HEK293 (cell line): ENCODE results near the gene FAM234A.

ENCODE experiments used
- CTCF ChIA-PET: fragments of 350-600 bp; formaldehyde crosslinking; extraction: SDS; loops from one replicate; lab custom pipeline; 2021; ENCODE audit warnings: antibody characterized with exemption; lab: Yijun Ruan, JAX
- POLR2A ChIA-PET: fragments of 300-600 bp; formaldehyde crosslinking; extraction: SDS; loops from one replicate; lab custom pipeline; 2020; ENCODE audit warnings: antibody characterized with exemption, inconsistent platforms; lab: Yijun Ruan, JAX
- H3K27ac ChIP-seq: fragments of 200-500 bp; sonication (Bioruptor generic); 2 replicates; pipeline ENCODE4 v1.5.1; 2014; ENCODE audit warnings: low read depth, low read length, control low read depth, inconsistent platforms; ENCODE audit errors: extremely low read depth
- H3K36me3 ChIP-seq, 2 experiments: fragments of 200-500 bp in 1 of 2; sonication (Bioruptor generic) in 1 of 2; 1 replicate in 1 of 2; 2 replicates in 1 of 2; pipeline ENCODE4 v1.5.1; 2014 to 2017; ENCODE audit warnings: inconsistent platforms in 2 of 2, low read length in 2 of 2; ENCODE audit not compliant: control insufficient read depth in 2 of 2, insufficient read depth in 1 of 2
- H3K4me1 ChIP-seq: fragments of 200-500 bp; sonication (Bioruptor generic); 2 replicates; pipeline ENCODE4 v1.5.1; 2014; ENCODE audit warnings: mild to moderate bottlenecking, low read length, inconsistent platforms; ENCODE audit not compliant: control insufficient read depth, insufficient read depth
- H3K4me3 ChIP-seq: 2 replicates; pipeline ENCODE4 v1.5.1; 2011; ENCODE audit warnings: low read depth, mild to moderate bottlenecking, control low read depth, low read length, moderate library complexity
- H3K9me3 ChIP-seq: fragments of 200-500 bp; sonication (Bioruptor generic); 2 replicates; pipeline ENCODE4 v1.5.1; 2014; ENCODE audit warnings: low read depth, low read length, inconsistent platforms; ENCODE audit not compliant: control insufficient read depth, insufficient read depth
- GFI1B ChIP-seq: fragments of 450-650 bp; formaldehyde crosslinking; IDR thresholded peaks from 2 replicates; pipeline ENCODE4 v1.5.1; 2016; ENCODE audit warnings: missing biosample characterization, missing genetic modification characterization
- PRDM10 ChIP-seq: fragments of 450-650 bp; formaldehyde crosslinking; IDR thresholded peaks from 2 replicates; pipeline ENCODE4 v1.5.1; 2016; ENCODE audit warnings: missing biosample characterization, missing genetic modification characterization
- SCRT2 ChIP-seq: fragments of 450-650 bp; formaldehyde crosslinking; IDR thresholded peaks from 2 replicates; pipeline ENCODE4 v1.5.1; 2016; ENCODE audit warnings: missing biosample characterization, missing genetic modification characterization
- SP7 ChIP-seq: fragments of 450-650 bp; formaldehyde crosslinking; IDR thresholded peaks from 2 replicates; pipeline ENCODE4 v1.5.1; 2016; ENCODE audit warnings: missing biosample characterization, missing genetic modification characterization
- ZBTB17 ChIP-seq: fragments of 450-650 bp; formaldehyde crosslinking; IDR thresholded peaks from 2 replicates; pipeline ENCODE4 v1.5.1; 2016; ENCODE audit warnings: missing biosample characterization, missing genetic modification characterization
- ZBTB8A ChIP-seq: fragments of 450-650 bp; formaldehyde crosslinking; IDR thresholded peaks from 2 replicates; pipeline ENCODE4 v1.5.1; 2016; ENCODE audit warnings: missing biosample characterization, missing genetic modification characterization
- ZIC2 ChIP-seq: fragments of 450-650 bp; formaldehyde crosslinking; IDR thresholded peaks from 2 replicates; pipeline ENCODE4 v1.5.1; 2016; ENCODE audit warnings: missing biosample characterization, missing genetic modification characterization
- ZNF10 ChIP-seq: fragments of 450-650 bp; formaldehyde crosslinking; IDR thresholded peaks from 2 replicates; pipeline ENCODE4 v1.5.1; 2017; ENCODE audit warnings: missing biosample characterization, missing genetic modification characterization
- ZNF157 ChIP-seq: fragments of 450-650 bp; formaldehyde crosslinking; IDR thresholded peaks from 2 replicates; pipeline ENCODE4 v1.5.1; 2016; ENCODE audit warnings: missing biosample characterization, missing genetic modification characterization
- ZNF169 ChIP-seq: fragments of 450-650 bp; formaldehyde crosslinking; IDR thresholded peaks from 2 replicates; pipeline ENCODE4 v1.5.1; 2016; ENCODE audit warnings: missing biosample characterization, missing genetic modification characterization
- ZNF211 ChIP-seq: fragments of 450-650 bp; formaldehyde crosslinking; IDR thresholded peaks from 2 replicates; pipeline ENCODE4 v1.5.1; 2016; ENCODE audit warnings: low read depth, missing biosample characterization, missing genetic modification characterization
- ZNF324 ChIP-seq: fragments of 450-650 bp; formaldehyde crosslinking; IDR thresholded peaks from 2 replicates; pipeline ENCODE4 v1.5.1; 2016; ENCODE audit warnings: missing biosample characterization, missing genetic modification characterization
- ZNF449 ChIP-seq: fragments of 450-650 bp; formaldehyde crosslinking; IDR thresholded peaks from 2 replicates; pipeline ENCODE4 v1.5.1; 2017; ENCODE audit warnings: missing biosample characterization, mild to moderate bottlenecking, missing genetic modification characterization, moderate library complexity
- ZNF514 ChIP-seq: fragments of 450-650 bp; formaldehyde crosslinking; IDR thresholded peaks from 2 replicates; pipeline ENCODE4 v1.5.1; 2016; ENCODE audit warnings: missing biosample characterization, missing genetic modification characterization
- ZNF544 ChIP-seq: fragments of 450-650 bp; formaldehyde crosslinking; IDR thresholded peaks from 2 replicates; pipeline ENCODE4 v1.5.0; 2017; ENCODE audit warnings: missing biosample characterization, missing genetic modification characterization
- ZNF549 ChIP-seq: fragments of 450-650 bp; IDR thresholded peaks from 2 replicates; pipeline ENCODE4 v1.5.1; 2018; ENCODE audit warnings: missing biosample characterization, missing genetic modification characterization, mild to moderate bottlenecking, inconsistent platforms, moderate library complexity
- ZNF571 ChIP-seq: fragments of 450-650 bp; formaldehyde crosslinking; IDR thresholded peaks from 2 replicates; pipeline ENCODE4 v1.5.0; 2017; ENCODE audit warnings: missing biosample characterization, missing genetic modification characterization
- ZNF610 ChIP-seq: fragments of 450-650 bp; formaldehyde crosslinking; IDR thresholded peaks from 2 replicates; pipeline ENCODE4 v1.5.1; 2016; ENCODE audit warnings: missing biosample characterization, missing genetic modification characterization, borderline replicate concordance
- ZNF629 ChIP-seq: fragments of 450-650 bp; formaldehyde crosslinking; IDR thresholded peaks from 2 replicates; pipeline ENCODE4 v1.5.1; 2017; ENCODE audit warnings: missing biosample characterization, missing genetic modification characterization
- ZNF660 ChIP-seq: fragments of 450-650 bp; IDR thresholded peaks from 2 replicates; pipeline ENCODE4 v1.5.1; 2018; ENCODE audit warnings: missing biosample characterization, mild to moderate bottlenecking, missing genetic modification characterization
- ZNF664 ChIP-seq: fragments of 450-650 bp; formaldehyde crosslinking; IDR thresholded peaks from 2 replicates; pipeline ENCODE4 v1.5.1; 2016; ENCODE audit warnings: missing biosample characterization, missing genetic modification characterization
- ZNF707 ChIP-seq: fragments of 450-650 bp; formaldehyde crosslinking; IDR thresholded peaks from 2 replicates; pipeline ENCODE4 v1.5.1; 2016; ENCODE audit warnings: missing biosample characterization, missing genetic modification characterization
- ZNF776 ChIP-seq: fragments of 450-650 bp; formaldehyde crosslinking; IDR thresholded peaks from 2 replicates; pipeline ENCODE4 v1.5.0; 2017; ENCODE audit warnings: missing biosample characterization, missing genetic modification characterization, borderline replicate concordance
- ZNF777 ChIP-seq: fragments of 450-650 bp; formaldehyde crosslinking; IDR thresholded peaks from 2 replicates; pipeline ENCODE4 v1.5.1; 2017; ENCODE audit warnings: missing biosample characterization, missing genetic modification characterization, borderline replicate concordance
- ZNF785 ChIP-seq: fragments of 450-650 bp; formaldehyde crosslinking; IDR thresholded peaks from 2 replicates; pipeline ENCODE4 v1.5.1; 2016; ENCODE audit warnings: missing biosample characterization, missing genetic modification characterization
- ZNF791 ChIP-seq: fragments of 450-650 bp; formaldehyde crosslinking; IDR thresholded peaks from 2 replicates; pipeline ENCODE4 v1.5.1; 2016; ENCODE audit warnings: missing biosample characterization, missing genetic modification characterization
- ZXDB ChIP-seq: fragments of 450-650 bp; formaldehyde crosslinking; IDR thresholded peaks from 2 replicates; pipeline ENCODE4 v1.5.1; 2016; ENCODE audit warnings: missing biosample characterization, missing genetic modification characterization

FAM234A gene

DNA sequence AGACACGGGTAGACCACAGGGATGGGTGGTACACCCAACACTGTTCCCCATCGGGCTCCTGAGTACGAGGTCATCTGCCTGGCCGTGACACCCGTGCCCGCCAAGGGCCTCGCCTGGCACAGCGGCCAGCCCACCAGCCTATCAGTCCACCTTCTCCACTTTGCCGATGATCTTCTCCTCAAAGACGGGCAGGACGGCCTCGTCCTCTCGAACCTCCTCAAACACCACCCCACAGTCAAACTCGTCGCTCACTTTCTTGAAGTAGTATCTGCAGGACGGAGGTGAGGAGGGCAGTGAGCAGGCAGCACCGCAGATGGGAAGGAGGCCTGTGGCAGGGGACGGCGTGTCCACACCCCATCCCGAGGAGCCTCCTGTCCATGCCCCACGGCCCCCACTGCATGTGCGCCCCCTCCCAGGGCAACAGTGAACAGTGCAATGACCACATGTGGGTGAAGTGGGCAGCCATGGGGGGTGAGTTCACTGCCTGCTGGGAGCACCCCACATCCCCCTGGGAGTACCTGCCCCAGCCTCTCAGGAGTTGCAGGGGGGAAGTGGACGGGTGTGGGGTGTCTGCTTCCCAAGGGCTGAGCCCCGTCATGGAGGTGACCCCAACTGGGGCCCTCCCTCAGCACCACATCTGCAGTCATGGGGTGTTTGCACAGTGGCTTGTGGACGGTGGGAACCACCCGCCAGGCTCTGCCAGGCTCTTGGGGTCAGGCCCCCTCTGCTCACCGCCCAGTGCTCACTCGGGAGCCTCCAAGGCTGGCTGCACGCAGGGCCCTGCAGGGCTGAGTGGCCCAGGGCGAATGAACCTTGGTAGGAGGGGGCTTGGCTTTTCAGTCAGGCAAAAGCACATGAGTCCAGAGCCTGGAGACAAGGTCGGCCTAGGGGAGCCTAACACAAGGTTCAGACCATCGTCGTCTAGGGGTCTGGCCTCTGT, 53.6 kb downstream of the FAM234A start (continued):
- TF ChIP-seq ZNF514 = no peak
- TF ChIP-seq ZBTB17 = peak; percentile 48
- no peak for TF ChIP-seq ZXDB (tag by site-specific recombination)
- peak; percentile 45 for TF ChIP-seq ZIC2
- TF ChIP-seq ZNF660 = no peak
- TF ChIP-seq ZNF544 = no peak
- no peak for TF ChIP-seq ZBTB8A (tag by site-specific recombination)
- TF ChIP-seq ZNF10 (tag by site-specific recombination) = no peak
- no peak for TF ChIP-seq ZNF571 (tag by site-specific recombination)
- TF ChIP-seq ZNF707 = no peak

- TF ChIP-seq ZNF169 (tag by site-specific recombination) (no peak), ZNF449 (peak; percentile 74), ZBTB8A (tag by site-specific recombination) (0 out of 2 replicates have a peak, but pooled peaks have one; percentile 18), SCRT2 (tag by site-specific recombination) (0 out of 2 replicates have a peak, but pooled peaks have one; percentile 27)
- TF ChIP-seq, all 188 proteins: peak for 3
- H3K4me1 ChIP-seq = no peaks in the 10 kb centered on the region
- POLR2A ChIA-PET = interaction anchor here (0.6 kb wide), 1 partner anchor 107 kb away, joined by 3 read pairs; no protein-coding TSS in a partner anchor
- no peak overlapping the region for H3K27ac ChIP-seq
- H3K4me3 ChIP-seq = no peak overlapping the region
- H3K36me3 ChIP-seq = peaks cover 0 to 78% of the 10 kb centered on the region in 2 experiments; a peak in 2 of 3 replicates
- no peaks in the 10 kb centered on the region for H3K9me3 ChIP-seq
- CTCF ChIA-PET = interaction anchor here (0.5 kb wide), 1 partner anchor 36 kb away, joined by 3 read pairs; no protein-coding TSS in a partner anchor
Observed at GRCh38 chr16:289395-289997, 54.9 kb downstream of the FAM234A start.

- no peak overlapping the region for H3K27ac ChIP-seq
- H3K36me3 ChIP-seq = peaks cover 0 to 73% of the 10 kb centered on the region in 2 experiments; a peak in 2 of 3 replicates
- TF ChIP-seq ZNF211 (tag by site-specific recombination) = no peak
- TF ChIP-seq ZNF785 (tag by site-specific recombination) = no peak
- no peak for TF ChIP-seq ZNF157 (tag by site-specific recombination)
- TF ChIP-seq ZNF664 (tag by site-specific recombination) = no peak
- TF ChIP-seq ZNF549 (tag by site-specific recombination) = no peak
- TF ChIP-seq ZNF610 (tag by site-specific recombination) = no peak
- no peak for TF ChIP-seq SP7
- TF ChIP-seq ZNF776 (tag by site-specific recombination) = no peak
- no peak for TF ChIP-seq GFI1B (tag by site-specific recombination)
- no peak for TF ChIP-seq ZNF777 (tag by site-specific recombination)
- TF ChIP-seq ZNF629 (tag by site-specific recombination) = no peak
- TF ChIP-seq ZNF791 (tag by site-specific recombination) = no peak
- TF ChIP-seq ZNF324 (tag by site-specific recombination) = no peak
- TF ChIP-seq PRDM10 = no peak
- no peak overlapping the region for H3K4me3 ChIP-seq
- no peaks in the 10 kb centered on the region for H3K9me3 ChIP-seq
- CTCF ChIA-PET = interaction anchor here (0.5 kb wide), 1 partner anchor 35 kb away, joined by 3 read pairs; no protein-coding TSS in a partner anchor
- no peaks in the 10 kb centered on the region for H3K4me1 ChIP-seq
- POLR2A ChIA-PET = no interaction called here
Observed at GRCh38 chr16:290015-290680, 55.5 kb downstream of the FAM234A start.
